ENCODE data around the gene SIGLEC11.
"Not testable (repeated sequence)": the region's sequence is repeated elsewhere in the genome, so short reads cannot be mapped to it uniquely, and the experiment has no call there.

The SIGLEC11 gene

DNA sequence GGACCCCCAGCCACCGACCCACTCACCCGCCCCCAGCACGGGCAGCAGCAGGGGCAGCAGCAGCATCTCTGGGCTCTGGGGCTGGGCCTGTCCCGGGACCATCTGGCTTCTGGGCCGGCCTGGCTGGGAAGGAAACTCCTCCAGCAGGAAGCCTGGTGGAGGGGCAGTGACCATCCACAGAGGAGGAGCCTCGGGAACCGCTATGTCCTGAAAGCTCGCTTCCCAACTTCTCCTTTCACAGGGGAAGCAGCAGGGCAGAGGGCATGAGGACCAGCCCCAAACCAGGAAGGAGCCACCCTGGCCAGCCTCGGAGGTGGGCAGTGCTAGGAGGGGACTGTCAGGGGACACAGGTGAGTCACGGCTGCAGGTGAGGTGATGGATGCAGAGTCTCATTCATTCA, at the start of gene SIGLEC11:
Gene SIGLEC11 (minus strand): TSS at position 193 of the 400 bp plus-strand sequence. CDS start 91 bp downstream, at position 102.
- not testable (repeated sequence) for DNase-seq

DNA sequence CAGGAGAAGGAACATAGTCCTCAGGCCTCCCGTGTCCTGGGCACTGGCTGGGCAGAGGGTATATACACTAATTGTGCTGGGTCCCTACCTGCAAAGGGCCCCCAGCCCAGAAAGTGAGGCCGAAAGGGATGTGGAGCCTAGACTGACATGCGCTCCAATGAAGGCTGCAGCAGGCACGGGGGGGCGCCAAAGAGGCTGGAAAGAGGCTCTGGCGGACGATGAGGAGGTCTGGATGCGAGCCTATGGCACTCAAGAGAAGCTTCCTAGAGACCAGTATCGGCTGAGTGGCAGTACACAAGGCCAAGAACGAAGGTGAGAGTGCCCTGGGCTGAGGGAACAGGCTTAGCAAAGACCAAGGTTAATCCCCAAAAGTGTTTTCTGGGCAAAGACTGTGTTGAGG, 47.6 kb upstream of the SIGLEC11 start:
- DNase-seq = peak; percentile 10

DNA sequence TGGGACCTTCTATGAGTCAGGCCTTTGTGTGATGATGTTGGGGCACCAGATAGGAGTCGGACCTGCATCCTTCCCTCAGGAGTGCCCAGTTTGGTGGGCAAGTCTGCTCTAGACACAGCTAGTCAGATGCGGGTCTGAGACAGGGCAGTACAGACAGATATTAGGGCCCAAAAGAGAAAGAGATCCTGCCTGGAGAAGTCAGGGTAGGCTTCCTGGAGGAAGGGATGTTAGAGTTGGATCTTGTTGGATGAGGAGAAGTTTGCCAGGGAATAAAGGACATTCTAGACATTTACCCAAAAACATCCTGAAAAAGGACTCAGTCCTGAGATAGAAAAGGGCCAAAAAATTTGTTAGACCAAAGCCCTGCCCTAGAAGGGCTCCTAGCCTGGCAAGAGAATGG, 47.0 kb upstream of the SIGLEC11 start:
- no peak for DNase-seq

GRCh38 chr19:50007170-50007569, 46.2 kb upstream of the SIGLEC11 start:
- no peak for DNase-seq

GRCh38 chr19:50005428-50005827, 44.5 kb upstream of the SIGLEC11 start:
- peak; percentile 55 for DNase-seq

DNA sequence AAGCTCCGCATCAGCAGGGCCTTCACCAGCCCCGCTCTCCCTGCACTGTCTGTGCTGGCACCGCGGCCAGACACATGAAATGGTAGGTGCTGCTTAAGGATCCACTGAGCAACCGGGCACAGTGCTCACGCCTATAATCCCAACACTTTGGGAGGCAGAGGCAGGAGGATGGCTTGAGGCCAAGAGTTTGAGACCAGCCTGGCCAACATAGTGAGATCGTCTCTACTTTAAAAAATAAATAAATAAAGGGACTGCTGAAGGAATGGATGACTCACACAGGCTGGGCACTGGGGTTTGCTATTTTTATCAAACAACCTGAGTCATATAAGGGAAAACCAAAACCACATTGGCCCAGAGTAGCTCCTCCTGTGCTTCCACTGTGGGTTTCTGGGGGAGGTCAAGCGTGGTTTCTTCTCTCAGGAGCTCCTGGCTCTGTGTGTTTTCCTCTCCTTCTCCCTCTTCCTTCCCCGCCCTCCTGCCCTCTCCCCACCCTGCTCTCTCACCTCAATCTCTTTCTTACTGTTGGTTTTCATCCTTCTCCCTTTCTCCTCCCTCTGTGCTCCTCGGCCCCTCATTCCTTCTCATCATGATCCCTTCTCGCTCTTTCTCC, 42.9 kb upstream of the SIGLEC11 start:
- peak; percentile 77 for DNase-seq

GRCh38 chr19:50003254-50003788, 42.3 kb upstream of the SIGLEC11 start:
- DNase-seq = no peak

- no peak for DNase-seq
Measured at GRCh38 chr19:50002386-50002960, 41.5 kb upstream of the SIGLEC11 start.

GRCh38 chr19:50001775-50002174, 40.8 kb upstream of the SIGLEC11 start:
- DNase-seq = no peak

GRCh38 chr19:50000841-50001557, 40.0 kb upstream of the SIGLEC11 start:
- no peak for DNase-seq

- no peak for DNase-seq
Measured at GRCh38 chr19:50000038-50000840, 39.3 kb upstream of the SIGLEC11 start.

- no peak for DNase-seq
Measured at GRCh38 chr19:49999371-50000010, 38.5 kb upstream of the SIGLEC11 start.

DNA sequence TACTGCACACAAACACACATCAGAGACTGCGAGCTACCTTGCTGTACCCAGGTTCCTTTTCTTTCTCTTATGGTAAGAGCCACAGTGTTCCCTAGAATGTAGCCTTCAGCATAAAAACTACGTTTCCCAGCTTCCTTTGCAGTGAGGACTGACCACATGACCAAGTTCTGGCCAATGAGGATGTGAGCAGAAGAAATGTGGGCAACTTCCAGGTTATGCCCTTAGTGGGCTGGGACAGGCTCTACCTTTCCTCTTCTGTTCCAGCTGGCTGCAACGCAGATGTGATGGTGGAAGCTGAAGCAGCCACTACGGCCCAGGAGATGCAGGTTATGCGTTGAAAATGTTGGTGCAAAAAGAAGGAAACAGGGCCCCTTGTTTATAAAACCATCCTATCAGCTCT, 36.7 kb upstream of the SIGLEC11 start:
- DNase-seq = peak; percentile 52

DNA sequence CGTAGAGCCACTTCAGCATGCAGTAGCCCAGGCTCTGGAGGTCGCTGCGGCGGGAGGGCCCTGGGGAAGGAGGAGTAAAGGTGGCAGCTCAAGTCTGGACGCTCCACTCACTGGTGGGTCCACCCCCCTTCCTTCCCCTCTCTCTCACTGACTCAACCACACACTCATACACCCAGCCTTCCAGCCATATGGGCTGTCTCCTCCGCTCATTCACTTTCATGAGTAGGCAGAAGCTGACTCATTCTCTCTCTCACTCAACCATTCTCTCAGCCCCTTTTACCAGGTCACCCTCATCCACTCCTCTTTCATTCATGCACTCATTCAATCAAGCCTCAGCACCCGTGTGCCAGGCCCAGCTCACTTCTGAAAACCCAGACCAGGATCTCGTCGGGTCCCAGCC, 27.5 kb upstream of the SIGLEC11 start:
- DNase-seq = peak; percentile 41

GRCh38 chr19:49988007-49988406, 27.0 kb upstream of the SIGLEC11 start:
- DNase-seq = no peak

- peak; percentile 80 for DNase-seq
Measured at GRCh38 chr19:49987159-49987698, 26.3 kb upstream of the SIGLEC11 start.

GRCh38 chr19:49986354-49986753, 25.4 kb upstream of the SIGLEC11 start:
- no peak for DNase-seq

DNA sequence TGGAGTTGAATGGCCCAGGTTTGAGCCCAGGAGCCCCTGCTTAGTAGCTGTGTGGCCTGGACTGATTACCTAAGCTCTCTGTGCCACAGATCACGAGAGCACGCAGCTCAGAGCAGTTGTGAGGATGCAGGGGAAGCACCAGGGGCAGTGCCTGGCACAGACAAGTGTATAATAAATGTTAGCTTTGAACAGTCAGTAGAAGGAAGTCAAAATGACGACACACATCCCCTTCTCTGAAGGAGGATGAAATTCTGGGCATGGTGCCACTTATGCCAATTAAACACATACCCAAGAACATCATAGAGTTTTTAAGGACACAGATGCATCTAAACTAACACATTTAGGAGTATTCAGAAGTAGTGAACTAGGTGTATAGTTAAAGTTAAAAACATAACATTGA, 24.9 kb upstream of the SIGLEC11 start:
- no peak for DNase-seq

DNA sequence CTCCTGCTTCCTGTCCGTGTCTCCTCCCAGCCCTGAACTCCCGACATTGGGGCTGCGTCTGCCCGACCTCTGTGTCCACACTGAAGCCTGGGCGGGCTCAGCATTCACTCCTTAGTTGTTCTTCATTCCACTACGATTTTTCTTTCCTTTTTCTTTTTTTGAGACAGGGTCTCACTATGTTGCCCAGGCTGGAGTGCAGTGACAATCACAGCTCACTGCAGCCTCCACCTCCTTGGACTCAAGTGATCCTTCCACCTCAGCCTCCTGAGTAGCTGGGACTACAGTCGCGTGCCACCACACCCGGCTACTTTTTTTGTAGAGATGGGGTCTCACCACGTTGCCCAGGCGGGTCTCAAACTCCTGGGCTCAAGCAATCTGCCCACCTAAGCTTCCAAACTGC, 23.5 kb upstream of the SIGLEC11 start:
- DNase-seq = no peak

GRCh38 chr19:49983645-49984229, 22.8 kb upstream of the SIGLEC11 start:
- peak; percentile 79 for DNase-seq

DNA sequence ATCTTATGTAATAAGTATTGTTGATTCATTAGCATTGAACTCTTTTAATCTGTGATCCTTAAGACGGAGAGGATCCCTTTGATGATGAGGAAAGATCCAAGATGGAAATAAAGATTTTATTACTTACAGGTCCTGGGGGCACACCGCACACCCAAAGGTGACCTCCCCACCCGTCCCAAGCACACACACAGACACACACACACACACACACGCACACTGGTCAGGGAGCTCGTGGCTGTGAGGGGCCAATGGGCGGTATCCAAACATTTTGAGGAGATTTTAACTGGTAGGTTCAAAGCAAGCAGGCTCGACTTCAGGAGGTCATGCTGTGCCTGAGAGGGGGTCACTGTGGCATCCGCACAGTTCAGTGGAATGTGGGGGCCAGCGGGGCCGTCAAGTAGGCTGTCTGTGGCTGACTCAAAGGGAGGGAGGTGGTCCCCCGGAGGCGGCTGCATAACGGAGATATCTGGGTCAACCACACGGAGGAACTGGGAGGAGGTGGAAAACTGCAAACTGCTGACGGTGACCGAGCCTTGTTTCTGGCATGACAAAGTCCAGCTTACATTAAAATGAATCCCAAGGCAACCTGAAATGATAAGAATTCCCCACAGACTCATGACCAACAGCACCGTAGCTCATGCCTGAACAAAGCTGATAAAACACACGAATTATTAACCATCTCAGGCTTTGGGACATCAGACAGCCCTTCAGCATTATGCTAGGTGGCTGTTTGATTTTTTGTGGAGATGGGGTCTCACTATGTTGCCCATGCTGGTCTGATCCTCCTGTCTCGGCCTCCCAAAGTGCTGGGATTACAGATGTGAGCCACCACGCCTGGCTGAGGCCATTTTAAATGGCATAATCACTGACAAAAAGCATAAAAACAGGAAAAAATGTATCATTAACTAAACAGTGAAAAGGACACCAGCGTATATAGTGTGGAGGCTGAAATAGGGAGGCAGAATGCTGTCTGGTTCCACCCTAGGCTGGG, 20.9 kb upstream of the SIGLEC11 start:
- no peak for DNase-seq
